Measurements from ENCODE around the gene IL34.

IL34 gene

GRCh38 chr16:70689970-70690891, 43.9 kb downstream of the IL34 start:
- no peak for DNase-seq

- DNase-seq: no peak
Measured at GRCh38 chr16:70691223-70692129, 45.1 kb downstream of the IL34 start.

GRCh38 chr16:70692130-70692872, 45.9 kb downstream of the IL34 start:
- no peak for DNase-seq

GRCh38 chr16:70692873-70693671, 46.7 kb downstream of the IL34 start:
- no peak for DNase-seq

GRCh38 chr16:70694088-70694867, 47.9 kb downstream of the IL34 start:
- DNase-seq: no peak

- no peak for DNase-seq
Measured at GRCh38 chr16:70694868-70695218, 48.5 kb downstream of the IL34 start.

GRCh38 chr16:70695331-70696070, 49.1 kb downstream of the IL34 start:
- DNase-seq: no peak

GRCh38 chr16:70696355-70696754, 50.0 kb downstream of the IL34 start:
- no peak for DNase-seq

GRCh38 chr16:70696952-70697593, 50.7 kb downstream of the IL34 start:
- no peak for DNase-seq

GRCh38 chr16:70697594-70698170, 51.3 kb downstream of the IL34 start:
- no peak for DNase-seq

GRCh38 chr16:70698901-70699300, 52.5 kb downstream of the IL34 start:
- DNase-seq: no peak

- DNase-seq: no peak
Measured at GRCh38 chr16:70699696-70700095, 53.3 kb downstream of the IL34 start.

- DNase-seq: no peak
Measured at GRCh38 chr16:70700101-70701020, 54.0 kb downstream of the IL34 start.

- no peak for DNase-seq
Measured at GRCh38 chr16:70701036-70701435, 54.7 kb downstream of the IL34 start.

GRCh38 chr16:70701596-70701995, 55.2 kb downstream of the IL34 start:
- DNase-seq: no peak

GRCh38 chr16:70701998-70702397, 55.6 kb downstream of the IL34 start:
- no peak for DNase-seq

GRCh38 chr16:70702624-70703023, 56.3 kb downstream of the IL34 start:
- DNase-seq: no peak

- DNase-seq: no peak
Measured at GRCh38 chr16:70703041-70703834, 56.9 kb downstream of the IL34 start.

Measured in activated CD4-positive, CD25-positive, alpha-beta regulatory T cell treated with anti-CD3 and anti-CD28 coated beads, Interleukin-2, amount 50 U/mL, for 72 hours (primary cell).